ENCODE data around the gene MDFIC. TPM values are rescaled to one million over a fixed set of nuclear protein-coding genes. Genes with fewer than 3 reads are reported as not detected.

MDFIC gene
- polyA plus RNA-seq, 1 donor (not counting 4 experiments of a cell fraction or from before 2014, with no cell fraction given), result 8.5 TPM

- Histone ChIP-seq H3K9ac (ENCODE audit: control insufficient read depth, extremely low read depth, insufficient read depth, low read length) (no peak overlapping the region), H3K4me1 (ENCODE audit: control insufficient read depth, extremely low read depth, insufficient read depth, low read length) (no peaks in the 10 kb centered on the region), H3K4me2 (ENCODE audit: control insufficient read depth, extremely low read depth, insufficient read depth, low read depth, low read length) (no peak overlapping the region), H3K4me3 (ENCODE audit: control insufficient read depth in 2 of 3, extremely low read depth in 1 of 3, insufficient read depth in 2 of 3, low read depth in 1 of 3, low read length in 3 of 3) (no peak overlapping the region), H3K79me2 (ENCODE audit: control insufficient read depth, insufficient read depth, low read length) (no peaks in the 10 kb centered on the region), H3K9me1 (ENCODE audit: control insufficient read depth, extremely low read depth, insufficient read depth, low read length) (no peaks in the 10 kb centered on the region), H4K20me1 (ENCODE audit: control insufficient read depth, extremely low read depth, insufficient read depth, low read length) (no peaks in the 10 kb centered on the region), H3K36me3 (ENCODE audit: control insufficient read depth in 2 of 2, extremely low read depth in 1 of 2, insufficient read depth in 2 of 2, low read length in 2 of 2) (no peaks in the 10 kb centered on the region), H2AFZ (ENCODE audit: control insufficient read depth, low read length) (no peak overlapping the region), H3K9me3 (ENCODE audit: control insufficient read depth, low read depth, low read length) (no peaks in the 10 kb centered on the region), H3K27ac (ENCODE audit: control insufficient read depth, insufficient read depth, low read length) (no peak overlapping the region), H3K27me3 (ENCODE audit: control insufficient read depth, extremely low read depth, insufficient read depth, low read length) (no peaks in the 10 kb centered on the region)
- FAIRE-seq (no peak), DNase-seq (ENCODE audit: low read depth, low spot score) (no peak)
- TF ChIP-seq CTCF (optimal IDR thresholded peaks at IDR 0.05 in 1 of 3, IDR thresholded peaks at IDR 0.05 in 1 of 3, conservative IDR thresholded peaks at IDR 0.05 in 1 of 3; ENCODE audit: extremely low read depth in 1 of 3, insufficient read depth in 2 of 3, low read length in 3 of 3) (no peak), EZH2 (IDR thresholded peaks at IDR 0.05; ENCODE audit: low read length) (no peak)
- dilution Hi-C loops (cut with MboI; ENCODE audit: extremely low pct_ligation_motif_present, low sequenced_read_pairs), result no loop called here
Observed at GRCh38 chr7:115066634-115067033, 144.7 kb downstream of the MDFIC start.

- H2AFZ ChIP-seq (ENCODE audit: control insufficient read depth, low read length), result no peak overlapping the region
- TF ChIP-seq EZH2 (IDR thresholded peaks at IDR 0.05; ENCODE audit: low read length), result no peak
- TF ChIP-seq CTCF (optimal IDR thresholded peaks at IDR 0.05 in 1 of 3, IDR thresholded peaks at IDR 0.05 in 1 of 3, conservative IDR thresholded peaks at IDR 0.05 in 1 of 3; ENCODE audit: extremely low read depth in 1 of 3, insufficient read depth in 2 of 3, low read length in 3 of 3), result no peak
- FAIRE-seq (no peak), DNase-seq (ENCODE audit: low read depth, low spot score) (no peak)
- dilution Hi-C loops (cut with MboI; ENCODE audit: extremely low pct_ligation_motif_present, low sequenced_read_pairs), result no loop called here
- H3K4me3 ChIP-seq (ENCODE audit: control insufficient read depth in 2 of 3, extremely low read depth in 1 of 3, insufficient read depth in 2 of 3, low read depth in 1 of 3, low read length in 3 of 3), result no peak overlapping the region
- H3K9ac ChIP-seq (ENCODE audit: control insufficient read depth, extremely low read depth, insufficient read depth, low read length), result no peak overlapping the region
- no peaks in the 10 kb centered on the region for H3K9me3 ChIP-seq (ENCODE audit: control insufficient read depth, low read depth, low read length)
- H3K27me3 ChIP-seq (ENCODE audit: control insufficient read depth, extremely low read depth, insufficient read depth, low read length), result no peaks in the 10 kb centered on the region
- H3K79me2 ChIP-seq (ENCODE audit: control insufficient read depth, insufficient read depth, low read length), result no peaks in the 10 kb centered on the region
- no peaks in the 10 kb centered on the region for H4K20me1 ChIP-seq (ENCODE audit: control insufficient read depth, extremely low read depth, insufficient read depth, low read length)
- no peak overlapping the region for H3K27ac ChIP-seq (ENCODE audit: control insufficient read depth, insufficient read depth, low read length)
- H3K9me1 ChIP-seq (ENCODE audit: control insufficient read depth, extremely low read depth, insufficient read depth, low read length), result no peaks in the 10 kb centered on the region
- no peak overlapping the region for H3K4me2 ChIP-seq (ENCODE audit: control insufficient read depth, extremely low read depth, insufficient read depth, low read depth, low read length)
- H3K4me1 ChIP-seq (ENCODE audit: control insufficient read depth, extremely low read depth, insufficient read depth, low read length), result no peaks in the 10 kb centered on the region
- no peaks in the 10 kb centered on the region for H3K36me3 ChIP-seq (ENCODE audit: control insufficient read depth in 2 of 2, extremely low read depth in 1 of 2, insufficient read depth in 2 of 2, low read length in 2 of 2)
Observed at GRCh38 chr7:115068220-115068619, 146.3 kb downstream of the MDFIC start.

Measured in keratinocyte (primary cell).